Cardiac muscle cell (in vitro differentiated cells and primary cell): ENCODE data around the gene NET1. TPM values are rescaled to one million over a fixed set of nuclear protein-coding genes. Genes with fewer than 3 reads are reported as not detected.

Experiments used
- DNase-seq, 2 donors: peaks; one replicate each; pipeline versions ENCODE4 v3.0.0 to v3.0.0-alpha.2; 2010 to 2017; ENCODE audit warnings: low read depth in 1 of 2, low spot score in 1 of 2
- H3K27ac ChIP-seq: fragments of 200-600 bp; sonication (generic); 2 replicates; pipeline ENCODE4 v1.5.1; 2016
- H3K27me3 ChIP-seq: fragments of 200-600 bp; sonication (generic); 2 replicates; pipeline ENCODE4 v1.6.0; 2016; ENCODE audit warnings: control low read depth
- H3K36me3 ChIP-seq: fragments of 200-600 bp; sonication (generic); 2 replicates; pipeline ENCODE4 v1.5.1; 2016; ENCODE audit warnings: control low read depth
- H3K4me1 ChIP-seq: fragments of 200-600 bp; sonication (generic); 2 replicates; pipeline ENCODE4 v1.8.1; 2017; ENCODE audit warnings: low read depth, mild to moderate bottlenecking, mixed run types
- H3K4me3 ChIP-seq: fragments of 200-600 bp; sonication (generic); 2 replicates; pipeline ENCODE4 v1.5.1; 2016; ENCODE audit warnings: mild to moderate bottlenecking
- H3K9me3 ChIP-seq: fragments of 200-600 bp; sonication (generic); 2 replicates; pipeline ENCODE4 v1.5.1; 2017; ENCODE audit warnings: low read depth, mild to moderate bottlenecking, control low read depth
- CTCF ChIP-seq: IDR thresholded peaks from 2 replicates; pipeline ENCODE4 v1.5.1; 2012; ENCODE audit warnings: low read depth, mild to moderate bottlenecking, low read length
- polyA plus RNA-seq: library from polyadenylated mRNA; unstranded; fragments of >200 nt; fragmentation: Nextera tagmentation; extraction: Ambion mirVana; gene quantifications from 2 replicates; pipeline ENCODE4 v1.2.1, GENCODE V29; 2016
- total RNA-seq: library from RNA; depleted of rRNA; stranded (reverse); fragments of >200 nt; gene quantifications from 2 replicates; pipeline ENCODE4 v1.2.3, GENCODE V29; 2016

NET1 gene
- total and polyA plus RNA-seq, 2 experiments from 2014 or later = 20.0 to 29.5 TPM

- H3K36me3 ChIP-seq = no peaks in the 10 kb centered on the region
- H3K27ac ChIP-seq = no peak overlapping the region
- H3K9me3 ChIP-seq = no peaks in the 10 kb centered on the region
- H3K27me3 ChIP-seq = no peaks in the 10 kb centered on the region
- H3K4me1 ChIP-seq = no peaks in the 10 kb centered on the region
- no peak for TF ChIP-seq CTCF
- DNase-seq = no peak
- H3K4me3 ChIP-seq = no peak overlapping the region
These were observed 15.8 kb downstream of the NET1 start for GRCh38 chr10:5428133-5428532.

GRCh38 chr10:5433182-5433581, 20.8 kb downstream of the NET1 start:
- H3K4me1 ChIP-seq = peaks cover 9% of the 10 kb centered on the region
- H3K27me3 ChIP-seq = no peaks in the 10 kb centered on the region
- H3K36me3 ChIP-seq = no peaks in the 10 kb centered on the region
- no peaks in the 10 kb centered on the region for H3K9me3 ChIP-seq
- H3K4me3 ChIP-seq = no peak overlapping the region
- peak overlapping the region; percentile 42 for H3K27ac ChIP-seq
- DNase-seq = no peak
- no peak for TF ChIP-seq CTCF

- Histone ChIP-seq H3K4me3 (no peak overlapping the region), H3K9me3 (no peaks in the 10 kb centered on the region), H3K27me3 (no peaks in the 10 kb centered on the region), H3K36me3 (no peaks in the 10 kb centered on the region), H3K27ac (peak overlapping the region; percentile 84), H3K4me1 (peaks cover 9% of the 10 kb centered on the region)
- peak; percentile 68 to 81 for DNase-seq
- peak; percentile 72 for TF ChIP-seq CTCF
These were observed 21.8 kb downstream of the NET1 start for GRCh38 chr10:5434017-5434753.

GRCh38 chr10:5435328-5435727, 23.0 kb downstream of the NET1 start:
- no peak for DNase-seq
- no peak for TF ChIP-seq CTCF
- Histone ChIP-seq H3K4me3 (no peak overlapping the region), H3K36me3 (no peaks in the 10 kb centered on the region), H3K4me1 (peaks cover 9% of the 10 kb centered on the region), H3K9me3 (no peaks in the 10 kb centered on the region), H3K27me3 (no peaks in the 10 kb centered on the region), H3K27ac (peak overlapping the region; percentile 84)

- DNase-seq = no peak
- no peak for TF ChIP-seq CTCF
- H3K27me3 ChIP-seq = no peaks in the 10 kb centered on the region
- peaks cover 16% of the 10 kb centered on the region for H3K4me1 ChIP-seq
- no peaks in the 10 kb centered on the region for H3K9me3 ChIP-seq
- no peak overlapping the region for H3K27ac ChIP-seq
- H3K36me3 ChIP-seq = no peaks in the 10 kb centered on the region
- H3K4me3 ChIP-seq = no peak overlapping the region
These were observed 27.8 kb downstream of the NET1 start for GRCh38 chr10:5440206-5440605.
